ENCODE results near the gene THSD4.
"Not testable (repeated sequence)": the region's sequence is repeated elsewhere in the genome, so short reads cannot be mapped to it uniquely, and the experiment has no call there.

THSD4 gene

GRCh38 chr15:71151081-71151480, 35.8 kb downstream of the THSD4 start:
- no peak for DNase-seq

- DNase-seq = no peak
These were observed 37.3 kb downstream of the THSD4 start for GRCh38 chr15:71152542-71152941.

- no peak for DNase-seq
These were observed 38.7 kb downstream of the THSD4 start for GRCh38 chr15:71153823-71154524.

- no peak for DNase-seq
These were observed 39.4 kb downstream of the THSD4 start for GRCh38 chr15:71154607-71155200.

- no peak for DNase-seq
These were observed 40.3 kb downstream of the THSD4 start for GRCh38 chr15:71155534-71155933.

GRCh38 chr15:71160976-71161375, 45.7 kb downstream of the THSD4 start:
- DNase-seq = no peak

GRCh38 chr15:71162309-71162708, 47.0 kb downstream of the THSD4 start:
- no peak for DNase-seq

- not testable (repeated sequence) for DNase-seq
These were observed 49.3 kb downstream of the THSD4 start for GRCh38 chr15:71164606-71165005.

- no peak for DNase-seq
These were observed 52.3 kb downstream of the THSD4 start for GRCh38 chr15:71167445-71168165.

GRCh38 chr15:71168166-71168834, 53.0 kb downstream of the THSD4 start:
- no peak for DNase-seq

- no peak for DNase-seq
These were observed 54.9 kb downstream of the THSD4 start for GRCh38 chr15:71170163-71170562.

GRCh38 chr15:71171195-71171594, 55.9 kb downstream of the THSD4 start:
- DNase-seq = no peak

GRCh38 chr15:71174360-71174759, 59.1 kb downstream of the THSD4 start:
- not testable (repeated sequence) for DNase-seq

- DNase-seq = no peak
These were observed 65.9 kb downstream of the THSD4 start for GRCh38 chr15:71180986-71181853.

- no peak for DNase-seq
These were observed 67.3 kb downstream of the THSD4 start for GRCh38 chr15:71182522-71182921.

- no peak for DNase-seq
These were observed 67.8 kb downstream of the THSD4 start for GRCh38 chr15:71183063-71183462.

- no peak for DNase-seq
These were observed 70.4 kb downstream of the THSD4 start for GRCh38 chr15:71185706-71186105.

GRCh38 chr15:71186267-71186666, 71.0 kb downstream of the THSD4 start:
- DNase-seq = no peak

GRCh38 chr15:71187078-71187477, 71.8 kb downstream of the THSD4 start:
- DNase-seq = no peak

- no peak for DNase-seq
These were observed 72.3 kb downstream of the THSD4 start for GRCh38 chr15:71187526-71187925.

- DNase-seq = no peak
These were observed 74.4 kb downstream of the THSD4 start for GRCh38 chr15:71189718-71190117.

- no peak for DNase-seq
These were observed 76.0 kb downstream of the THSD4 start for GRCh38 chr15:71191296-71191695.

GRCh38 chr15:71192816-71193215, 77.5 kb downstream of the THSD4 start:
- no peak for DNase-seq
